Measurements from ENCODE around the gene RTN4RL1.

Gene RTN4RL1

DNA sequence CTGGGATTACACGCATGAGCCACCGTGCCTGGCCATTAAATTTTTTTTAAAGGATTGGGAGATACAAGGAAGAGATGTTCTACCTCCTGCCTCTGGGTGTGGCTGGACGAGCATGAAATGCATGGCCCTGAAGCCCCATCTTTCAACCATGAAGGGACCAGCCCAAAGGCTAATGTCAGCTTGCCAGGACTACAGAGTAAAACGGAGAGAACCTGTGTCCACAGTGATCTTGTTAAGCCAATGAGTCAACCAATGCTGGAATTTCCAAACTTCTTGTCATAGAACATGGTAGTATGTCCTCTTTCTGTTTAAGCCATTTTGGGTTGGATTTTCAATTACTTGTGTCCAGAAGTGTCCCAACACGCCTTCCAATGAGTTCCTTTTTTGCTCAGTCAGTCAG is 71.3 kb downstream of the RTN4RL1 start:
- Histone ChIP-seq H3K4me1 (ENCODE audit: control insufficient read depth, insufficient read depth, low read length) (peaks cover 2% of the 10 kb centered on the region; the same call in 1 of the 2 replicates), H3K9me3 (ENCODE audit: control insufficient read depth, insufficient read depth, low read depth, low read length) (no peaks in the 10 kb centered on the region), H3K36me3 (ENCODE audit: control insufficient read depth in 2 of 2, insufficient read depth in 1 of 2, low read length in 2 of 2) (no peaks in the 10 kb centered on the region), H3K27ac (ENCODE audit: extremely low read depth, low read depth, low read length) (no peak overlapping the region), H3K4me3 (ENCODE audit: low read depth, low read length) (no peak overlapping the region)
- POLR2A ChIA-PET = no interaction called here
- CTCF ChIA-PET = no interaction called here
- TF ChIP-seq MEIS1 (CRISPR knock-in tag; IDR thresholded peaks at IDR 0.05; ENCODE audit: borderline replicate concordance) (no peak), ZNF692 (tag by site-specific recombination; IDR thresholded peaks at IDR 0.05) (no peak), ZNF654 (tag by site-specific recombination; IDR thresholded peaks at IDR 0.05; ENCODE audit: low read depth) (no peak), HIC1 (tag by site-specific recombination; IDR thresholded peaks at IDR 0.05) (no peak)

GRCh38 chr17:1951920-1952319 is 73.2 kb downstream of the RTN4RL1 start:
- Histone ChIP-seq H3K36me3 (ENCODE audit: control insufficient read depth in 2 of 2, insufficient read depth in 1 of 2, low read length in 2 of 2) (no peaks in the 10 kb centered on the region), H3K4me1 (ENCODE audit: control insufficient read depth, insufficient read depth, low read length) (no peaks in the 10 kb centered on the region), H3K27ac (ENCODE audit: extremely low read depth, low read depth, low read length) (no peak overlapping the region), H3K4me3 (ENCODE audit: low read depth, low read length) (no peak overlapping the region), H3K9me3 (ENCODE audit: control insufficient read depth, insufficient read depth, low read depth, low read length) (no peaks in the 10 kb centered on the region)
- ChIA-PET CTCF (interaction anchor here (1.0 kb wide), 1 partner anchor 80 kb away, joined by 3 read pairs; no protein-coding TSS in a partner anchor), POLR2A (no interaction called here)
- TF ChIP-seq ZNF157 (tag by site-specific recombination; IDR thresholded peaks at IDR 0.05) (no peak), ZNF596 (tag by site-specific recombination; IDR thresholded peaks at IDR 0.05) (no peak), ZNF248 (tag by site-specific recombination; IDR thresholded peaks at IDR 0.05) (no peak), KLF7 (tag by site-specific recombination; IDR thresholded peaks at IDR 0.05; ENCODE audit: borderline replicate concordance) (no peak), SP2 (tag by site-specific recombination; IDR thresholded peaks at IDR 0.05) (no peak)

GRCh38 chr17:1949754-1950153 is 75.4 kb downstream of the RTN4RL1 start:
- Histone ChIP-seq H3K4me3 (ENCODE audit: low read depth, low read length) (no peak overlapping the region), H3K9me3 (ENCODE audit: control insufficient read depth, insufficient read depth, low read depth, low read length) (no peaks in the 10 kb centered on the region), H3K36me3 (ENCODE audit: control insufficient read depth in 2 of 2, insufficient read depth in 1 of 2, low read length in 2 of 2) (no peaks in the 10 kb centered on the region), H3K27ac (ENCODE audit: extremely low read depth, low read depth, low read length) (no peak overlapping the region), H3K4me1 (ENCODE audit: control insufficient read depth, insufficient read depth, low read length) (no peaks in the 10 kb centered on the region)
- no peak for TF ChIP-seq OVOL3 (tag by site-specific recombination; IDR thresholded peaks at IDR 0.05)
- no peak for TF ChIP-seq ZNF529 (tag by site-specific recombination; IDR thresholded peaks at IDR 0.05; ENCODE audit: insufficient replicate concordance)
- TF ChIP-seq ZNF623 (tag by site-specific recombination; IDR thresholded peaks at IDR 0.05) = peak; percentile 95
- ChIA-PET POLR2A (no interaction called here), CTCF (no interaction called here)

GRCh38 chr17:1948517-1948825 is 76.7 kb downstream of the RTN4RL1 start:
- POLR2A ChIA-PET = no interaction called here
- CTCF ChIA-PET = no interaction called here
- Histone ChIP-seq H3K4me3 (ENCODE audit: low read depth, low read length) (no peak overlapping the region), H3K9me3 (ENCODE audit: control insufficient read depth, insufficient read depth, low read depth, low read length) (no peaks in the 10 kb centered on the region), H3K27ac (ENCODE audit: extremely low read depth, low read depth, low read length) (no peak overlapping the region), H3K4me1 (ENCODE audit: control insufficient read depth, insufficient read depth, low read length) (no peaks in the 10 kb centered on the region), H3K36me3 (ENCODE audit: control insufficient read depth in 2 of 2, insufficient read depth in 1 of 2, low read length in 2 of 2) (no peaks in the 10 kb centered on the region)
- no peak for TF ChIP-seq PRDM2 (tag by site-specific recombination; IDR thresholded peaks at IDR 0.05; ENCODE audit: borderline replicate concordance)
- TF ChIP-seq ZNF510 (tag by site-specific recombination; IDR thresholded peaks at IDR 0.05; ENCODE audit: insufficient replicate concordance) = no peak
- TF ChIP-seq ZNF747 (tag by site-specific recombination; IDR thresholded peaks at IDR 0.05) = no peak
- no peak for TF ChIP-seq REPIN1 (tag by site-specific recombination; IDR thresholded peaks at IDR 0.05; ENCODE audit: low read depth)
- no peak for TF ChIP-seq ZNF837 (tag by site-specific recombination; IDR thresholded peaks at IDR 0.05)
- TF ChIP-seq ZNF473 (tag by site-specific recombination; IDR thresholded peaks at IDR 0.05) = no peak
- no peak for TF ChIP-seq SP7 (tag by site-specific recombination; IDR thresholded peaks at IDR 0.05)

Data from HEK293 (cell line).